Measurements from ENCODE around the gene NUBP2.

NUBP2 gene, protein sequence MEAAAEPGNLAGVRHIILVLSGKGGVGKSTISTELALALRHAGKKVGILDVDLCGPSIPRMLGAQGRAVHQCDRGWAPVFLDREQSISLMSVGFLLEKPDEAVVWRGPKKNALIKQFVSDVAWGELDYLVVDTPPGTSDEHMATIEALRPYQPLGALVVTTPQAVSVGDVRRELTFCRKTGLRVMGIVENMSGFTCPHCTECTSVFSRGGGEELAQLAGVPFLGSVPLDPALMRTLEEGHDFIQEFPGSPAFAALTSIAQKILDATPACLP

DNA sequence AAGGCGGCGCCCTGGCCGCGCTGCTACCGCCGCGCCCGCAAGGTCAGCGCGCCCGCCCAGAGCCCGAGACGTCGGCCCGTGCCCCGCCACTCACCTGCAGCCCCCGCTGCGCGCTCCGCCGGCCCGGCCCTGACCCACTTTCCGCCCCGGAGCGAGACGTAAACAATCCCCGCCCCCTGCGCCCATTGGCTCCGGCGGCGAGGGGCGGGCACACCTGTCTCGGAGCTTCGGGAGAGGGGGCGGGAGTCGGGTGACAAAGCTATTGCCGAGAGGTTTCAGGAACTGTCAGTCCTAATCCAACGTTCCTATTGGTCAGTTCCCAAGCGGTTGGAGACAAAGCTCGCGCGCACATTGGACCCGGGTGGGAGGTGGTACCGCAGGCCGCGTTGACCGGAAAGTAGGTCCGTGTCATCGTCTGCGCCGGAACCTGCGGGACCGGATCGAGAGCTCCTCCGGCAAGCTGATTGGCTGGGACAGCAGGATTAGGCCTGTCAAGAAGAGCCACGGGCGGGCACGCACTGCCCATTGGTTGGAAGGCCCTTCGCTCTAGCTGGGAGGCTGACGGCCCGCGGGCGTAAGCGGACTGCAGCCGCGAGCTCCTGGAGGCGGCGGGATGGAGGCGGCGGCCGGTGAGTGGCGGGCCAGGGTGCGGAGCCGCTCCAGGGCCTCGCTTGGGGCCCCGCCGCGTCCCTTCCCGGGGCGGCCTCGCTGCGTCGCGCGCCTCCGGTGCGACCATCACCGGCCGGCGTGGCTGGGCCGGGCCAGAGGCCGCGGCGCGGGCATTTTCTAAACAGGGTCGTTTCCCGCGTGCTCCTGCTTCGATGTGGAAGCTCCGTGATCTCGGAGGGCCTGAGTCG is at the start of gene NUBP2, which contains the start of gene SPSB3:
Gene NUBP2 (plus strand): TSS at position 553 of the 857 bp plus-strand sequence. CDS start 61 bp downstream, at position 614.
Gene SPSB3 (minus strand): TSS at position 164 of the 857 bp plus-strand sequence. CDS start 1,088 bp downstream, outside the sequence.
- peak; percentile 100 for DNase-seq

DNA sequence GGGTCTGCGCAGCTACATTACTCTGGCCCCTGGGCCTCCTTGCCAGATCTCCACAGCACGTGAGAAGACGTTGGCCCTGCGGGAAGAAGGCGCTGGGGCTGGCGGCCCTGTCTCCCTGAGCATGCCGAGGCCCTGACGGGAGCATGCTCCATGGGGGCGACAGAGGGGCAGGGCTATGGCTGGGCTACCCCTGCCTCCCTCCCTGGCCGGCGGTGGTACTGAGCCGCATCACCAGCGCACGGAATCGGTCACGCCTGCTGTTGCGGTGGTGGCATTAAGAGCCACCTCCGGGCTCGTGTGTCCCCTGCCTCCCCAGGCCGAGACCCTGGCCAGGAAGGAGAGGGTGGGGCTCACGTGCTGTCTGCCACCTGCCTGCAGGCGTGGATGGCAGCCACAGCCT is 48.6 kb upstream of the NUBP2 start:
- no peak for DNase-seq

DNA sequence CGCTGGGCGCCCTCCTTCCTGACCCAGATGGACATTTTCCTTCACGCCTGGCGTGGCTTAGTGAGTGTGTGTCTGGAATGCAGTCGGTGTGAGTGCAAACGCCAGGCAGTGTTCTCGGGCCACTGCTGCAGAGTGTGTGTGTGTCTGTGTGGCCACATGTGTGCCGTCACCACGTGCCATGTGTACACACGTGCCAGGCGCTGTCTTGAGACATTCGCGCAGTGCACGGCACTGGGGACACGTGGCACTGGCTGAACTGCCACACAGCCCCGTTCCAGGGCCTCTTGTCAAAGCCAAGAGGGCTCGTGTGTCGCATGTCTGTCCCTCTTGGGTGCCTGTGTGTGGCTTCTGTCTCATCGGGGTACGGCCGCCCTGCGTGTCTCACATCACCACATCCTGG is 47.9 kb upstream of the NUBP2 start:
- DNase-seq = no peak

DNA sequence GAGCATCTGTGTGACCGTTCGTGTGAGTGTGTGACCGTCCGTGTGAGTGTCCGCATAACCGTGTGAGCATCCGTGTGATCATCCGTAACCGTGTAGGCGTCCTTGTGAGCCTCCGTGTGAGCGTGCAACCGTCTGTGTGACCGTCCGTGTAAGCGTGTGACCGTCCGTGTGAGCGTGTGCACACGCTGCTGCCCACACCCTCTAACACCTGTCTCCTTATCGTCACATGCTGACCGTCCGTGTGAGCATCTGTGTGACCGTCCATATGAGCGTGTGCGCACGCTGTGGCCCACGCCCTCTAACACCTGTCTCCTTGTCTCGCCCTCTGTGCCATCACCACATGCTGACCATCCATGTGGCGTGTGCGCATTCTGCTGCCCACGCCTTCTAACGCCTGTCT is 42.5 kb upstream of the NUBP2 start:
- DNase-seq = no peak

DNA sequence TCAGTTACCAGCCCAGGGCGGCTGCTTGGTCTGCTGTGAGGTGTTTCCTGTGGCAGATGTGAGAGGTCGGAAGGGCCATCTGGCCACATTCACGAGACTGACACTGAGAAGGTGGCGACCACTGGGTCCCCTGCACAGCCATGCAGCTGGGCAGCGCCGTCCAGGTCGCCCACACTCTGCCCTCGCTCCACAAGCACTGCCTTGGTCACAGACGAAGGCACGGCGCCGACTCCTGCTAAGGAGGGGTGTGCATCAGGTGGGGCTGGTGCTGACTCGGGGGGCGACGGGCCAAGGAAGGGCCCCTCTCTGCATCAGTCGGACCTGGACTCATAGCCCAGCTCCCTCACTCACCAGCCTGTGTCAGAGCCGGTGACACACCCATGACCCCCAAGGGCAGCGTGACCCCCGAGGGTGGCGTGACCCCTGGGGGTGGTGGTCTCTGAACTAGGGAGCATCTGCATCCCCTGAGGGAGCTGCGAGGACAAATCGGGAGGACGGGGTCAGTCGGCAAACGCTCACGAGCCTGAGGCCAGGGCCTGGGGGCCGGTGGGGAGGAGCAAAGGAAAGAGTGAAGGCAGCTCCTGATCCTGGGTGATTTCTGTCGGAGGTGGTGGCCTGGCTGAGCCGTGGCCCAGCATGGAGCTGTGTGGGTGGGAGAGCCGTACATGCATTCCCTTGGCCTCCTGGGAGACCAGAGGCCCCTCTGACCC is 41.8 kb upstream of the NUBP2 start:
- no peak for DNase-seq

DNA sequence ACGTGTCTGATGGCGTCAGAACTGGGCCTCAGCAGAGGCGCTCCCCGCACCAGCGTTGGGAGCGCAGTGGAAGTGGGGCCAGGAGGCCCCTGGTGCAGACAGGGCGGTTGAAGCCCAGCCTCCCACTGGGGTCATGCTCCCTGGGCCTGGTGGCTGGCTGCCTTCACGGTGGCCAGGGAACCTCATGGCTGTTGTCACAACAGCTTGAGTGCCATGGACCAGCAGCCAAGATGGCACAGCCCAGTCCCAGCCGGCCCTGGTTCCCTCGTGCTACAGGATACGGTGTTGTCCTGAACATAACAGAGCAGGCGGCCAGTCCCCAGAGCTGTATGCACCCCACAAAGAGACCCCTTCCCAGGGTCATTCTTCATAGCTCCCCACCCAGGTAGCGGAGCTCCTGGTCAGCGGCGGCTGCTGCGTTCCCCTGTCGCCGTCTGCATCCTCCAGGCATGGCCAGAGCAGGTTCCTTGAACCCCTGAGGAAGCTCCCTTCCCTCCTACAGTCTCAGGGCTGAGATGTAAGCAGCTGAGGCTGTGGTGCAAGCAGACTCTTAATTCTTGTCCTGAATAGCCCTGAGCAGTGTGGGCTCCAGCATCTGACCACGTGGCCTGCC is 41.1 kb upstream of the NUBP2 start:
- DNase-seq = no peak

DNA sequence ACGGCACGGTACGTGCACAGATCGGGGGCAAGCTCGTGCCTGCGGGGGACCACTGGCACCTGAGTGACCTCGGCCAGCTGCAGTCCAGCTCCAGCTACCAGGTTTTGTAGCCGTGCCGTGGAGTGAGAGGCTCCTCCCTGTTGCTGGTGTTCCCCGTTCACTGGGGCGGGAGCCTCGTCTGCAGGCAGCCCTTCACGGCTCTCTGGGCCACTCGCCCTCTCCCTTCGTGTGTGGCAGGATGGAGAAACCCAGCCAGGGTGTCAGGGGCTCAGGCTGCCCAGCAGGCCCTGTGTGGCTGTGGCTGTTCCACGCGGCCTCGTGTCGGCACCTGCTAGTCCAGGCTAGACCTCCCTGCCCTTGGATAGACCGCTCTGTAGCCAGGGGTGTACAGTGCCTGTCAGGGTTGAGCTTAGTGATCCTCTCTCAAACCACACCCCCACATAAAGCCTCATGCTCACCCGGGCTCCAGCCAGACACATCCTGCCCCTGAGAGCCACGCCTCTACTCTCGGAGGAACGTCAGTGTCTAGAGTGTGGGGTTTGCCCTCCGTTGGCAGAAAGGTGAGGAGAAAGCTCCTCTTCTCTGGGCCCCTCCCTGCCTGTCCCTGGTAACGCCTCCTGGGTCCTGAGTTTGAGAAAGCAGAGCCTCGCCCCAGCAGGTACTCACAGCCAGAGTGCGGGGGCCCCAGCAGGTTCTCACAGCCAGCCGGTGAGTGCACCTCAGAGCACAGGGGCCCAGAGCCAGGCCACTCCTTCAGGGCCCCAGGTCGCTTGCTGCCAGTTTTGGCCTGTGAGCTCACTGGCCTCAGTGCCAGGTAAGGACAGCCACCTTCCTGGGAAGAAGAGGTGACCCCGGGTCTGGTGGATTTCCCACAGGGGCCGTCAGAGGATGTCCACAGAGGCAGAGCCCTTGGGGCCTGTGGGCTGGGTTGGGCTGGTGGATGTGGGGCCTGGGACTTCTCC is 39.1 kb upstream of the NUBP2 start:
- no peak for DNase-seq

DNA sequence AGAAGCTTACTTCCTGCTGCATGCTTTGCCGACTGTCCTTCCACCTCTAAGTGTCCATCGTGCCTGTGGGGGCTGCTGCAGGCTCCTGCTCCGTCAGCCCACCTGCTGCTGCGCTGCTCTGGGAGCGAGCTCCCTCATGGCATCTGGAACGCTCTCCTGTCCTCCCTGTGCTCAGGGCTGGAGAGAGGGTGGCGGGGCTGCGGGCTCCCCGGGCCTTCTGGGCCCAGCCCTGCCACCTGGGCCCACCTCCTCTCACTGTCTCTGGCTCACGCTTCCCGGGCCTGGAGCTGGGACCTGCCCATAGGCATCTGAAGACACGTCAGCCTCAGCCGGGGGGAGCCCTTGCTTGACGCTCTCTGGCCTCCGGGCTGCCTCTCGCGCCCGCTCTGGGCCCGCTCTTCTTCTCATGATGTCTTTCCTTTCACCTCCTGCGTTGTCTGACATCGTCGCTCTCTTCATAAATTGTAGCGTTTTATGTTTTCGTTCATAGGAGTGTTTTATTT is 38.4 kb upstream of the NUBP2 start:
- DNase-seq = no peak

DNA sequence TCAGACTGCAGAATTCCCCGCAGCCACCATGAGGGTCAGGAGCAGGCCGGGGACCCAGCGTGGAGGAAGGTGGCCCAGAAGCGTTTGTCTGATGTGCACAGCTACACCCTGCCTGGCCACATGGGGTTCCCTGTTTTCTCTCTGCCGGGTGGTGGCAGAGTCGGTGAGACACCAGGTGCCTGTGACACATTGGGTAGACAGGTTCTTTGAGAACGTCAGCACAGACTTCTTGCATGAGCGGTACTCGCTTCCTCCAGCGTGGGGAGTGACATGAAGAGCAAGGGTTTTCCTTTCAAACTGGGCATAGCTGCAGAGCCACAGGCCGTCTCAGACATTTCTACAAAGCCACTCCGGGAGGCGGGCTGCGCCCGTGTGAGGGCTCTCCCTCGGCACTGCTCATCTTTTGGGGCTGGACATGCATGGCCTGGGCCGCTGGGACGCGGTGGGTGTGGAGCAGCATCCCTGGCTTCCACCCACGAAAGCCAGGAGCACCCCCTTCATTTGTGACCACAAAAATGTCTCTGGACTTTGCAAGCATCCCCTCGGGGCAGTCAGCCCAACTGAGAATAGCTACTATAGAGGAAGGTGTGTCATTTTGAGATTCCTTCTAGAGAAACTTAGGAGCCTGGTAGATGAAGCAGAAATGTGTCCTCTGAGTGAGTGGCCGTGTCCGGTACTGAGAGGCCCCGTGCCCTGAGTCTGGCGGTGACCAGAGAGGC is 37.4 kb upstream of the NUBP2 start:
- DNase-seq = no peak

DNA sequence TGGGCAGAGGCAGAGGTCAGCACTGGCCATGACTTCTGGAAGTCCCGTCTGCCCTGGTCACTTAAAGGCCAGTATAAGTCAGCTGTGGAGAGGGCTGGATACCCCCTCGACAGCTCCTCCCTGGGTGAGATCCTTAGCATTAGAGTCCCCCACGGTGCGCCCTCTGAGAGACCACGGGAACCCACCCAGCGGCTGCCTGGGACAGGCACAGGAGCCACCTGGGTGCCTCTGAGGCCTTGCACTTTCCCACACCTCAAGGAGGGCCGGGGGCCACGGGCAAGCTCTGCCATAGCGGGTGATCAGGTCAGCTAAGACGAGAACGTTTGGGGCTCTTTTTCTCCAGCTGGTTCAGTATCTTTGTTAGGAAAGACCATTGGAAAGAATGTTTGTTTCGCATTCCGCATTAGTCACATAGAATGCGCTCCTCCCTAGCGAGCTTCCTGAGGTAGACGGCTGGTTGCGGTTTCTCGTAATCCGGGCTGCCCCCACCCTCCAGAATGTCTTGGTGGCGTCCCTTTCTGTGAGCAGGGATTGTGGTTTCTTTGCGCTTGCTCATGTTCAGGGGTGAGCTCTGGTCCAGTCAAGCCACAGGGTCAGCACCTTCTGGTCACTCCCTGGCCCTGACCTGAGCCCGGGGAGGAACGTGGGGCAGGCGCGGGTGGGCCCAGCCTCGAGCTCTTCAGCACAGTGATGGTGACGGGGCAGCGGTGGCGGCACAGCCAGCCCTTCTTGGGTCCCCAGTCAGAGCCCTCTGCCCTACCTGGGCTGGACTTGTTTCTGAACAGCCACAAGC is 36.7 kb upstream of the NUBP2 start:
- DNase-seq = no peak

DNA sequence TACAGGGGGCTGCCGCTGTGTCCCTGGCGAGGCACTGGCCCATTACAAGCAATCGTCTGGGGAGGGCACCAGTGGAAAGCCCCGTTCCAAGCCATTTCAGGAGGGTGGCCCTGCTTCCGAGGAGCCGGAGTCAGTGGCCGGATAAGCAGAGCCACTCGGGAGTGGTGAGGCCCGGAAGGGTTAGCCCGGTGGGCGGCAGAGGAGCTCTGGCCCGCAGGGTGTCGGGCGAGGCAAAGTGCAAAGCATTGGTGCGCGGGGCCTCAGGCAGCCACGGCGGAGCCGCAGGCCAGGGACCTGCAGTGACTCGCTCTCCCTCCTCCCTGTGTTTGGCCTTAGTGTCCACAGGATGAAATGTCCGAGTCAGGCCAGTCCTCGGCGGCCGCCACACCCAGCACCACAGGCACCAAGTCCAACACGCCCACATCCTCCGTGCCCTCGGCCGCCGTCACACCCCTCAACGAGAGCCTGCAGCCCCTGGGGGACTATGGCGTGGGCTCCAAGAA is 36.0 kb upstream of the NUBP2 start:
- DNase-seq = no peak

DNA sequence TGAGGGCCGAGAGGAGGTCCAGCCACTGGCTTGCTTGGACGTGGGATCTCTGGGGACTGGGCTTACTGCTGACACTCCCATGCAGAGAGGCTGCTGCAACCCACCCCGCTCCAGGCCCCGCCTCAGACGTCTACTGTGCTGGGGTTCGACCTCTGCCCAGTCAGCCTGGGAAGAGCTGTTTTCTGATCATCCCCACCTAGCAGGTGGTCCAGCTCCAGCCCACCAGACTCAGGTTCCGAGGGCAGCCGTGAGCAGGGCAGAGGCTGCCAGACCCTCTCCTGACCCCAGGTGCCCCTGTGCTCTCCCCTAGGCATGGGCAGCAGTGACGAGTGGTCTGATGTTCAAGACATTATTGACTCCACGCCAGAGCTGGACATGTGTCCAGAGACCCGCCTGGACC is 34.8 kb upstream of the NUBP2 start:
- no peak for DNase-seq

DNA sequence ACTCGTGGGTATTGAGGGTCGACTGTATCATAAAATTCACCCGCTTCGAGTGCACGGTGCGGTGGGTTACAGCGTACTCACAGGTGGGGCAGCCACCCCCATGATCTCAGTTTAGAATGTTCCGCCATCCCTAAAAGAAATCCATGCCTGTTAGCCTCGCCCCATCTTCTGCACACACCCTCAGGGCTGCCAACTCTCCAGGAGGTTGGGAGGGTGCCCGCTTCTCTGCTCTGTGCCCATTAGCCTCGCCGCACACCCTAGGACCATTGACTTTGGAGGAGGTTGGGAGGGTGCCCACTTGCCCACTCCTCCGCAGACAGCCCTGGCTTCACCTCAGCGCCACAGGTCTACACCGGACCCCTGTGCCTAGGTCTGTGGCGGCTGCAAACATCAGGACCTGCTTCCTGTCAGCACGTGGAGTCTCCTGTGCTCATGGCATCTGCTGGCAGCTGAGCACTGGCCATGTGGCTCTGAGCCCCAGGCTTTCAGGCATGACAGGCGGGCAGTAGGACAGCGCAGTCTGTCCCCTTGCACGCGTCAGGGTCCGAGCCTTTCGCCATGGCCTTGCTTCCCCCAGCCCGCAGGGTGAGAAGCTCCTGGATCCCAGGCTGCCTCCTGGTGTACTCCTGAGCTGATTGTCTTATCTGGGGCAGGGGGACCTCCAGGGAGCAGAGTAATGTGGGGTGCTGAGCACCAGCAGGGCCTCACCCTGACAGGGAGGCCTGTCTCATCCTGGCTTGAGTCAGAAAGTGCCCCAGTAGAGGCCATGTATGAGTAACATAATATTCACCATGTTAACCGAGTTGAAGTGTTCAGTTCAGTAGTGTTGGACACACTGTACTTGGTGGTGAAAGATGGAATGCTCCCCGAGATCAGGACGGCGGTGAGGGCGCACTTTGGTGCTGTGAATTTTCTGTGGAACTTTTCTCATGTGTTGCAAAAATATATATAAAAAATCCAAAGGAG is 33.3 kb upstream of the NUBP2 start:
- DNase-seq = no peak

DNA sequence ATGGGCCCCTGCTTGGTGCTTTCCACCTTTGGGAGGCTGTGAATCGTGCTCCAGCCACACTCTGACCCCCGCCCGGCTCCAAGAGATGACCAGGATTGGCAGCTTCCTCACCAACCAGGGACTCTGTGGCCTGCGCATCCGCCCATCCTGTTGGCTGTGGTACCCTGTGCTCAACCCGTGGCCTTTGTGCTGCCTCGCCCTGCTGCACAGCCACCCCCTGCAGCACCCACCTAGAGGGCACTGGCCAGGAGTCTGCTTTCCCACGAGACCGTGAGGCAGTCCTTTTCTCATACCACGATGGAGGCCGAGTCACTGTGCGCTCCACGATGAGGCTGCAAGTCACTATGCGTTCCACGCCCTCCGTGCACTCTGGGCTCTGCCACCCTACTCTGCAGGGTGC is 30.8 kb upstream of the NUBP2 start:
- DNase-seq = no peak

DNA sequence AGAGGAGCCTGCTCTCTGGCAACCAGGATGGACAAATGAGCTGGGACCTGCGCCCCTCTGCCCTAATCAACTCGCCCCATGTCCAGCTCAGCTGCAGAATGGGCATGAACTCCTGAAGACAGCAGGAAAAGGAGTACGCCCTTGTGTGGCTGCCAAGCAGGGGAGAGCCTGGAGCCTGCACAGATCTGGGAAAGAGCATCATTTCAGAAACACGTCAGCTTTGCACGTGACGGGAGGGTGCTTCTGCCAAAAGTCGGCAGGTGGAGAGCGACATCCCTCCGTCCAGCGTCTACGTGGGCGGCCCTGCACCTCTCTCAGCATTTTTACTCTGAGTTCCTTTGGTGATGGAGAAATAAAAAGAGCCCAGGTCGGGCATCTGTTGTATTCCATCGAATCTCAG is 29.9 kb upstream of the NUBP2 start:
- DNase-seq = no peak

DNA sequence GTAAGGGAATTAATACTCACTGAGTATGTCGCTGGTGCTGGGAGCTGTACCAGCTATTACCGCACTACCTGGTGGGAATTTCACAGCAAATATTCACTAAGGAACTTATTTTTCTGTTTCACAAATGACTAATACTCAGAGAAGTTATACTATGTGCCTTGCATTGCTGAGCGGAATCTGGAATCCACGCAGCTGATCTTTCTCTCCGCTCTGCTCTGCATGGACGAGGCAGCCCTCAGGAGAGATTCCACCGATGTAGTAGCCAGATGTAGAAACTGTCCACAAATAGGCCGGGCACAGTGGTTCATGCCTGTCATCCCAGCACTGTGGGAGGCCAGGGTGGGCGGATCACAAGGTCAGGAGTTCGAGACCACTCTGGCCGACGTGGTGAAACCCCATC is 28.6 kb upstream of the NUBP2 start:
- DNase-seq = no peak

DNA sequence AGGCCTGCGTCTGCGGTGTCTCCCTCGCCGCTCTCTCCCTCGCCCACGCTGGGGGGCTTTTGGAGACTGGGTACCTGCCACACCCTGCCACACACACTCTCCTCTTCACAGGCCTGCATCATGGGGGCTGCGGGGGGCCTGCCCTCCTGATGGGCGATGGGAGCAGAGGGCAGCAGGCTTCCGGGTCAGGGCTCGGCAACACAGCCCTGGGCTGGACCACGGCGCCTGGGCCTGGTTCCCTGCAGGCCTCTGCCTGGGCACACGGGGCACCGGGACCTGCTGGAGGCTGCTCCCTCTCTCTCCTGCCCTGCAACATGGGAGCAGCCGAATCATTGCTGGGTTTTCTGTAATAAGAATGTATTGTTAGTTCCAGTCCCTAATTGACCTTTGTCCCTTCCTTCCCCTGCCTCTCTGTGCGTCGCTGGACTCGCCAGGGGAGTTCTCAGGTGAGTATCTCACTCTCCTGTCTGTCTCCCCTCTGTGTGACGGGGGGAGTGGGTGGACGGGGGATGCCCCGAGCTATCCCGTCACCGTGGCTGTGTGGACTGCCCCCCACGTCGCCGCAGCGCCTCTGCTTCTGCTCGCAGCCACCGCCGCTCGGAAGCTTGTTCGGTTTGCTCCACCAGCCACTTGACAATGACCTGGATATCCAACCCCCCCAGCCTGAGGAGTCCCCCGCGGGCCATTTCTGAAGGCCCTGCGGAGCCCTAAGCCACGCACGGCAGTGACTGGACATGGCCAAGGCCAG is 24.9 kb upstream of the NUBP2 start:
- DNase-seq = no peak

DNA sequence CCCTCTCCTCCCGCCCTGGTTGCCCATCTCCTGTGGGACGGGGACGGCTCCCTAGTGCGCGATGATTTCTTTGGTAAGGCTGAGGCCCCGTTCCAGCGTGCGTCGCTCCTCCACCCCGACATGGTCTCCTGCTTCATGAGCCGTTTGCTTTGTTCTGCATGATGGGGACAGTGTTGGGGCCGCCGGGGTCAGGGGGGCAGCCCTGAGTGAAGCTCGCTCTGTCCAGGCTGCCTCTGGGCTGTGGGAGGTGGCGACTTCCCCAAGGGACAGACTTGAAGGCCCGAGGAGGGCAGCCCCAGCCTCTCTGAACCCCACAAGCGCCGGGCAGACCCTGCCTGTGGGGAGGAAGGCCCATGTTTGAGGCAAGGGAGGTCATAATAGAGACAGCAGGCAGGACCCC is 23.8 kb upstream of the NUBP2 start:
- DNase-seq = no peak
